Fibroblast of skin of left quadriceps (primary cell): Measurements from ENCODE around the gene ZNF28.
"Not testable (repeated sequence)": the region's sequence is repeated elsewhere in the genome, so short reads cannot be mapped to it uniquely, and the experiment has no call there.

Source experiments
- DNase-seq, 2 experiments: peaks; one replicate each; pipeline ENCODE4 v3.0.0-alpha.2; 2013; ENCODE audit warnings: low read depth in 2 of 2

ZNF28 gene

GRCh38 chr19:52778811-52779210 is 42.6 kb downstream of the ZNF28 start:
- no peak for DNase-seq

GRCh38 chr19:52756447-52756846 is 65.0 kb downstream of the ZNF28 start:
- not testable (repeated sequence) for DNase-seq

GRCh38 chr19:52749780-52750179 is 71.7 kb downstream of the ZNF28 start:
- DNase-seq = no peak

- no peak for DNase-seq
Measured at GRCh38 chr19:52748336-52748950, 73.0 kb downstream of the ZNF28 start.
